ENCODE measurements around the gene OR2C1.

DNA sequence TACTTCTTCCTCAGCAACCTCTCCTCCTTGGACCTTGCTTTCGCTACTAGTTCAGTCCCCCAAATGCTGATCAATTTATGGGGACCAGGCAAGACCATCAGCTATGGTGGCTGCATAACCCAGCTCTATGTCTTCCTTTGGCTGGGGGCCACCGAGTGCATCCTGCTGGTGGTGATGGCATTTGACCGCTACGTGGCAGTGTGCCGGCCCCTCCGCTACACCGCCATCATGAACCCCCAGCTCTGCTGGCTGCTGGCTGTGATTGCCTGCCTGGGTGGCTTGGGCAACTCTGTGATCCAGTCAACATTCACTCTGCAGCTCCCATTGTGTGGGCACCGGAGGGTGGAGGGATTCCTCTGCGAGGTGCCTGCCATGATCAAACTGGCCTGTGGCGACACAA is 429 bp downstream of the OR2C1 start:
- TF ChIP-seq POLR2AphosphoS5 (IDR thresholded peaks at IDR 0.05) (no peak), CTCF (IDR thresholded peaks at IDR 0.05) (no peak), POLR2A (IDR thresholded peaks at IDR 0.05; ENCODE audit: low read depth) (no peak), EP300 (IDR thresholded peaks at IDR 0.05) (no peak)
